Hepatocyte (in vitro differentiated cells): Measurements from ENCODE around the gene GOLGA6L22.
"Not testable (repeated sequence)": the region's sequence is repeated elsewhere in the genome, so short reads cannot be mapped to it uniquely, and the experiment has no call there.

Experiments used
- CTCF ChIP-seq: fragments of 200-600 bp; sonication (generic); IDR thresholded peaks from 2 replicates; pipeline ENCODE4 v1.5.1; 2016; ENCODE audit warnings: antibody characterized with exemption, mild to moderate bottlenecking; ENCODE audit not compliant: poor library complexity
- EZH2 ChIP-seq: fragments of 200-600 bp; sonication (generic); IDR thresholded peaks from 2 replicates; pipeline ENCODE4 v1.6.1; 2016; ENCODE audit warnings: antibody characterized with exemption, mild to moderate bottlenecking, borderline replicate concordance
- EZH2phosphoT487 ChIP-seq: fragments of 200-600 bp; sonication (generic); IDR thresholded peaks from one replicate; pipeline ENCODE4 v1.6.1; 2018; ENCODE audit warnings: antibody characterized with exemption, mild to moderate bottlenecking, low read depth, moderate library complexity; ENCODE audit not compliant: unreplicated experiment, severe bottlenecking

GRCh38 chr15:22418212-22418611 is 40.5 kb upstream of the GOLGA6L22 start:
- not testable (repeated sequence) for TF ChIP-seq CTCF, EZH2, EZH2phosphoT487
